AG04449 (cell line): Measurements from ENCODE around the gene SPAG9.

Experiments
- CTCF ChIA-PET: fragments of 350-600 bp; formaldehyde crosslinking; extraction: SDS; loops from one replicate; lab custom pipeline; 2021; ENCODE audit warnings: antibody characterized with exemption; lab: Yijun Ruan, JAX
- POLR2A ChIA-PET: fragments of 400-600, 350-600 bp; formaldehyde crosslinking; extraction: SDS; loops from one replicate; lab custom pipeline; 2020; ENCODE audit warnings: antibody characterized with exemption, inconsistent platforms; lab: Yijun Ruan, JAX
- DNase-seq: peaks from one replicate; pipeline ENCODE4 v3.0.0-alpha.2; 2010; ENCODE audit warnings: low read depth, low spot score
- H3K4me3 ChIP-seq: 2 replicates; pipeline ENCODE4 v1.5.1; 2011; ENCODE audit warnings: low read depth, mild to moderate bottlenecking, control low read depth, low read length
- CTCF ChIP-seq: IDR thresholded peaks from one replicate; pipeline ENCODE4 v1.5.1; 2011; ENCODE audit warnings: mild to moderate bottlenecking, moderate library complexity, low read length, control low read depth, inconsistent platforms; ENCODE audit not compliant: insufficient read depth; ENCODE audit errors: missing control alignments

Gene SPAG9

GRCh38 chr17:50916026-50916707 is 204.5 kb downstream of the SPAG9 start:
- POLR2A ChIA-PET, result interaction anchor here (1.4 kb wide), 1 partner anchor 50 kb away, joined by 3 read pairs; the partner anchor contains the start of gene TOB1
- TF ChIP-seq CTCF, result no peak

GRCh38 chr17:50914505-50915063 is 206.1 kb downstream of the SPAG9 start:
- POLR2A ChIA-PET, result no interaction called here
- CTCF ChIA-PET, result interaction anchor here (1.2 kb wide), 1 partner anchor 36 kb away, joined by 3 read pairs; no protein-coding TSS in a partner anchor
- no peak for DNase-seq
- no peak for TF ChIP-seq CTCF
- no peak overlapping the region for H3K4me3 ChIP-seq

More at GRCh38 chr17:50916026-50916707, 204.5 kb downstream of the SPAG9 start:
- CTCF ChIA-PET, result interaction anchor here (0.9 kb wide), 1 partner anchor 64 kb away, joined by 4 read pairs; no protein-coding TSS in a partner anchor
- H3K4me3 ChIP-seq, result no peak overlapping the region
- DNase-seq, result no peak

DNA sequence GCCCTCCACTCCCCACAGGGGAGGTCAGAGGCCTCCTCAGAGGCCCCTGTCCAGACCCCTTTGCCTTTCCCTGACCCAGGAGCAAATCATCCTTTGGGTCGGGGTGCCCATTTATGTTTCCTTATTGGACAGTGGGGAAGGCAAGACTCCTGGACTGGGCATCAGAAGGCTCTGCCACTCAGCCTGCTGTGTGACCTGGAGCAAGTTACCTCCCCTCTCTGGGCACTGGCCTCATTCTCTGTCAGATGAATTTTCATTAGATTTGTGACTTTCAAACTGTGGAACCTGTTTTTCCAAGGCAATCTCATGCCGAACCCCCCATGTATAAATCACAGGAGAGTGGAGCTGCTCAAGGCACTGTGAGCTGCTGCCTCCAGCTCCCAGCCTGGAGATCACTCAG is 207.5 kb downstream of the SPAG9 start:
- H3K4me3 ChIP-seq, result no peak overlapping the region
- CTCF ChIA-PET, result interaction anchor here (0.9 kb wide), 1 partner anchor 353 kb away, joined by 3 read pairs; no protein-coding TSS in a partner anchor
- DNase-seq, result no peak
- no peak for TF ChIP-seq CTCF
- POLR2A ChIA-PET, result interaction anchor here (0.8 kb wide), 1 partner anchor 47 kb away, joined by 3 read pairs; the partner anchor contains the start of gene TOB1
